Measurements from ENCODE around the gene OGFOD1.
"Not testable (repeated sequence)": the region's sequence is repeated elsewhere in the genome, so short reads cannot be mapped to it uniquely, and the experiment has no call there.

Gene OGFOD1

DNA sequence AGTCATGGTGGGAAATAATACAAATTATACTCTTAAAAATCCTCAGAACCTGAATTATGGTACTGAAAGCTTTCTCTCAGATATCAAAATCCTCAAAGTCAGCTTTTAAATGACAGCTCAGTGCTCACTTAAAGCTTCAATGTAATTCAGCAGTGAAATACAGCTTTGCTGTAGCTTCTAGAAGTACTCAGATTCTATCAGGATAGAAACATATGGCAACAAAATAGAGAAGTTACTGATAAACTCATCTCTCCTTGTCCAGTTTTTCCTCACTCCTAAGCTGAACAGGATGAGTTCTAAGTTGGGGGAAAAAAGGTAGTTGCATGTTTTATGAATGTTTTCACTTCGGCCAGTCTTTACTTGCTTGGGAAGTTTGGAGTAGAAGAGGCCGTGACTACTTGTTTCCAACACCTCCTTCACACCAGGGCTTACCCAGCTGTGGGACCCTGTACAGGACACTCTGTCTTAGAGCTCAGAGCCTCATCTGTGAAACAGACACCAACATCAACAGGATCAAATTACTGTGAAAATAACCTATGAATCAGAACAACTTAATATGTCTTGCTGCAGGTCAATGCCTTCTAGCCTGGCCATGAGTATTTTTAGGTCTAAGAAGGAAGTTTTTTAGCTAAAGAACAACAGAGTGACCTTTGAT is 30.2 kb downstream of the OGFOD1 start:
- no peak for DNase-seq

DNA sequence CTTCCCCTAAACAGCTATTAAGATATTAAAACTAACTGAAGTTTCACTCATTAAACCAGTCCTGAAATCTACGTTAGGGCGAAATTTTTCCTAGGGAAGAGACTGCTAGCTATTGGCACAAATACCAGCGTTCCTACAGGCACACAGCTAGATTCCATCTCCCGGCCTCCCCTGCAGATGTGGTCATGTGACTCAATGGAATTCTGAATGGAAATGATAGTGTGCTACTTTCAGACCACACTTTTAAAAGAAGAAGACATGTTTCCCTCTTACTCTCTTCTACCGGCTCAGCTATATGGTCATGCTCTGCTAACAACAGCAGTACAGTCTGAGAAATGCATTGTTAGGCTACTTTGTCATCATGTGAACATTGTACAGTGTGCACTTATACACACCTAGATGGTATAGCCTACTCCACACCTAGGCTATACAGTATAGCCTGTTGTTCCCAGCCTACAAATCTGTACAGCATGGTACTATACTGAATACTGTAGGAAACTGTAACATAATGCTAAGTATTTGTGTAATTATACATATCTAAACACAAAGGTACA is 31.4 kb downstream of the OGFOD1 start:
- DNase-seq: no peak

DNA sequence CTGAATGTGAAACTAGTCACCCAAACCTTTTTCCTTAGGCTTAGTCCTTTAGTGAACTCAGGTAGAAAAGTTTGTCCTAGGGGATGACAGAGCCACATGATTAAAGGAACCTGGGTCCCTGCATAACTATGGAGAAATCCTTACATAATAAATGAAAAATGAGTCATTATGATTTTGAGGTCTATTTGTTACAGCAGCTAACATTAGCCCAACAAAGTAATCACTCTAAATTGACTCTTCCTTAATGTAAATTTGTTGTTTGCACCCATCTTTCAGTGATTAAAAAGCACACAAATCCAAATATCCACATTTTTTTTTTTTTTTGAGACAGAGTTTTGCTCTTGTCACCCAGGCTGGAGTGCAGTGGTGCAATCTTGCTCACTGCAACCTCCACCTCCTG is 32.0 kb downstream of the OGFOD1 start:
- DNase-seq: no peak

DNA sequence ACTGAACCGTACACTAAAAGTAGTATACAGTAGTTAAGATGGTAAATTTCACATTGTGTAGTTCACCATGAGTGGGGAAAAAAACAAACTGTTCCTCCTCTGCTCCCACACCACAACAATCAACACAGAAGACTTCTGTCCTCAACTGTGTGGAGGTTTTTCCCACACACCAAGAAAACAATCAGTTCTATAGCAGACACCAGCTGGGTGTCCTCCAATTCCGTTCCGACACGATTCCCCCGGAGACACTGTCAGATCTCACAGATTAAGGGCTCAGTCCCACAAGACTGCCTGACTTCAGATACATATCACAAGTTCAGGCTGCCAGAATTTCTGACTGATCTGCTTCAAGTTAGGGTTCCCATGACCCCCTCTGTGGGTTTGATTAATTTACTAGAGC is 36.7 kb downstream of the OGFOD1 start:
- DNase-seq: no peak

DNA sequence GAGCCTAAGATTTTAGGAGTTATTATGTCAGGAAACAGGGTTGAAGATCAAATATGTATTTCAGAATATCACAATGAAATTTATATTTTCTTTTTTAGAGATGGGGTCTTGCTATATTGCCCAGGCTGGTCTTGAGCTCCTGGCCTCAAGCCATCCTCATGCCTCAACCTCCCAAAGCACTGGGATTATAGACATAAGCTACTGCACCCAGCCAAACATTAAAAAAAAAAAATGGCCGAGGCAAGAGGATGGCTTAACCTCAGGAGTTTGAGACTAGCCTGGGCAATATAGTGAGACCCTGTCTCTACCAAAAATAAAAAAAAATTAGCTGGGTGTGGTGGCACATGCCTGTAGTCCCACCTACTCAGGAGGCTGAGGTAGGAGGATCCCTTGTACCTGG is 37.5 kb downstream of the OGFOD1 start:
- DNase-seq: not testable (repeated sequence)

DNA sequence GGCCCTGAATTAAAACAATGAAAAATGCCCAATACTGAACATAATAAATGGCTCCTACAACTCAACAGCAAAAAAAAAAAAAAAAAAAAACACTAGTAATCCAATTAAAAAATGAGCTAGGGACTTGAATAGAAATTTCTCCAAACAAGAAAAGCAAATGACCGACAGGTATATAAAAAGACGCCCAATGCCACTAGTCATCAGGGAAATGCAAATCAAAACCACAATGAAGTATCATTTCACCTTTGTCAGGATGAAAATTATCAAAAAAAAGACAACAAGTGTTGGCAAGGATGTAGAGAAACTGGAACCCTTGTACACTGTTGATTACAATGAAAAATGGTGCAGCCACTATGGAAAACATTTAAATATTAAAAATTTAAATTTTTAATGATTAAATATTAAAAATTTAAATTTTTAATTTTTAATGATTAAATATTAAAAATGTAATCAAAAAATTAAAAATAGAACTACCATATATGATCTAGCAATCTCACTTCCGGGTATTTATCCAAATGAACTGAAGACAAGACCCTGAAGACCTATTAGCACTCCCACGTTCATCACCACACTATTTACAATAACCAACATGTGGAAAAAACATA is 40.4 kb downstream of the OGFOD1 start:
- DNase-seq: no peak

DNA sequence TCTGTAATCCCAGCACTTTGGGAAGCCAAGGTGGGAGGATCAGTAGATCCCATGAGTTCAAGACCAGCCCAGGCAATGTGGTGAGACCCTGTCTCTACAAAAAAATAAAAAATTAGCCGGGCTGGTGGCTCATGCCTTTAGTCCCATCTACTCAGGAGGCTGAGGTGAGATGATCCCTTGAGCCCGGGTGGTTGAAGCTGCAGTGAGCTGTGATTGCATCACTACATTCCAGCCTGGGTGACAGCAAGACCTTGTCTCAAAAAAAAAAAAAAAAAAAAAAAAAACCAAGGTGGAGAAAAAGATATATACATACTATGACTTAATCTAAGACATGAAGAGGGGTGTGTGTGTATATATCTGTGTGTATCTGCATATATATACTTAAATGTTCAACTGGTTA is 41.8 kb downstream of the OGFOD1 start:
- DNase-seq: no peak

DNA sequence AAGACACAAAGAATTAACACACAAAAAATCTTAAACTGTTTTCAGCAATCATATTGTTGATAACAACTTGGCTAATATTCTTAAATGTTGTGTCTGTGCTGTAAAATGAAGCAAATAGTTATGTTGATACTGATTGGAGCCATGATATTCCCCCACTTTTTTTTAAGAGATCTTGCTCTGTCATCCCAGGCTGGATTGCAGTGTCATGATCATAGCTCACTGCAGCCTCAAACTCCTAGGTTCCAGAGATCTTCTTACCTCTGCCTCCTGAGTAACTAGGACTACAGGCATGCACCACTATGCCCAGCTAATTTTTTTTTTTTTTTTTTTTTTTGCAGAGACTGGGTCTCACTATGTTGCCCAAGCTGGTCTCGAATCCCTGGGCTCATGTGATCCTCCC is 42.5 kb downstream of the OGFOD1 start:
- no peak for DNase-seq

DNA sequence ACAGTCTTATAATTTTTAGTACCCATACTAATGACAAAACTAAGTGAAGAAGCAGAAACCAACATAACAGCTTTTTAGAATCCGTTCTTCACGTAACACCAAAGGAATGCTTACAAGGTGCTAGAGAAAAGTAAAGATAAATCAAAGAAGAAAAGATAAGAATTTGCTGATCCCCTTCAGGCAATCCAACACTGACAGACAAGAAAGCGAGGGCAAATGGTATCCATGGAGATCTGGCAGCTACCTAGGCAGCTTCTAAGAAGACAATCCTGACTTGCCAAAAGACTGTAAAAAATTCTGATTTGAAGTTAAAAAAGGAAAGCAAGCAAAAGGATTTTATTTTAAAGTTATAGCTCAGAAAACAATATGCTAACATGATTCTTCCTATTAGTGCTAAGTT is 53.8 kb downstream of the OGFOD1 start:
- no peak for DNase-seq

DNA sequence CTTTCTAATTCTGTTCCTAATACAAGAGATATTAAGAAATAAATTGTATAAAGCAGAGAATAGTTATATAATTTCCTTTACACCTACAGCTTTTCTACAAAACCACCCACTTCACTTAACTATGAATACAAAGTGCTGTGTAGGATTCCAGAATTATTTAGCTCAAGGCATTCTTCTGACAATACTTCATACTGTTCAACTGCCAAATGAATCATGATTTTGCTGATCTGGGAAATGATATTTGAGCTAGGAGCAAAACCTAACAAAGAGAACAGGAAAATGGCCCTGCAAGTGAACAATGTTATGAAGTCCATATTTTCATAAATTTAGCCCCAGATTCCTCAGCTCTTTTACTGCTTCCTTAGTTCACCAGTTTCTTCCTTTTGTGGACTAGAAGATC is 55.6 kb downstream of the OGFOD1 start:
- no peak for DNase-seq

DNA sequence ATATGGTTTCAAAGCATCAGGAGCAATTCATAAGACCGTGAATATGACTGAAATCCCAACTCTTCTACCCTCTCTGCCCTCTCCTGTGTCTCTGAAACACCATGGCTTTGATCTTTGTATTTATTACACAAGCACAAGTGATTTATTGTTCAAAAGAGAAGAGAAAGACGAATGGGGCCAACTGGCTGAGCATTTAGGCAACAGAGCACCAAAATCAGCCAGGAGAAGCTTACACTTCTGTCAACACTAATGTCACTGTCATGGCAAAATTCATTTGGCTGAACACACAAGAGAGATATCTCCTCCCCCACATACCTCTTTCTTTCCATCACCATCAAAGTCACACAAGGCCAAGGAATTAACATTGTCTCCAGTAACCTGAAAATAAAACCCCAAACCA is 59.2 kb downstream of the OGFOD1 start:
- no peak for DNase-seq

DNA sequence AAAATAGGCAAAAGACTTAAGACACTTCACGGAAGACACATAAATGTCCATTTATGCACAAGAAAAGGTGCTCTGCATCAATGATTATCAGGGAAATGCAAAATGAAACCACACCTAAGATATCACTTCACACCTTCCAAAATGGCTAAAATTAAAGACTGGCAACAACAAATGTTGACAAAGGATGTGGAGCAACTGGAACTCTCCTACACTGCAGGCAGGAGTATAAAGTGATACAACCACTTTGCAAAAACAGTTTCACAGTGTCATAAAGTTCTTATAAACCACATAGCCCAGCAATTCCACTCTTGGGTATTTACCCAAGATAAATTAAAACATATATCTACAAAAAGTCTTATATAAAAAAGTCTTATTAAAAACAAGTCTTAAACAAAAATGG is 60.7 kb downstream of the OGFOD1 start:
- DNase-seq: no peak

DNA sequence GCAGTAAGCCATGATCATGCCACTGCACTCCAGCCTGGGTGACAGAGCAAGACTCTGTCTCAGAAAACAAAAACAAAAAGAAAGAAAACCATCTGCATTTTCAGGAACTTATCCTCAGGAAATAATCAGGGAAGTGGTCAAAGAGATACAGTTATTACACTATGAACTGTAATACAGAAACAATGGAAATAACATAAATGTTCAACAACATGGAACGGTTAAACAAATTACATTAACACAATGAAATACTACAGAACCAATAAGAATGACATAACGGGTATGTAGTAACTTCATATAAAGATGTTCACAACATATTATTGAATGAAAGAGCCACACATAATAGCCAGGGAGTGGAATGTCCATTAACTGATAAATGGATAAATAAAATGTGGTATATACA is 61.7 kb downstream of the OGFOD1 start:
- DNase-seq: no peak

DNA sequence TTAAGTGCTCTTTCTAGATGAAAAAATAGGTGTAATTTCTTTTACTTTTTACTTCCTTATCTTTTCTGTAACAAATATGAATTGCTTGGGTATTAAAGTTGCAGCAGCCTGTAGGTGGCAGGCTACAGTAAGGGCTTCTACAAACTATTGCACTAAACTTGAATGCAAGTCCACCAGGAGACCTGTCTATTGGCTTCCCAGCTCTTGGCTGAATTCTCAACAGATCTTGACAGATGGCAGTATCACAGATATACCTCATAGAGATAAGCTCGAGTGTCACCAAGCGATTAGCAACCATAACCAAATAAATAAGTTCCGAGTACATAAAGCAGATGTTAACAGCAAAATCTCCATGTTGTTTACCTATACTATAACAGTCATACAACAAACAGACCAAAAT is 62.6 kb downstream of the OGFOD1 start:
- peak; percentile 4 for DNase-seq

DNA sequence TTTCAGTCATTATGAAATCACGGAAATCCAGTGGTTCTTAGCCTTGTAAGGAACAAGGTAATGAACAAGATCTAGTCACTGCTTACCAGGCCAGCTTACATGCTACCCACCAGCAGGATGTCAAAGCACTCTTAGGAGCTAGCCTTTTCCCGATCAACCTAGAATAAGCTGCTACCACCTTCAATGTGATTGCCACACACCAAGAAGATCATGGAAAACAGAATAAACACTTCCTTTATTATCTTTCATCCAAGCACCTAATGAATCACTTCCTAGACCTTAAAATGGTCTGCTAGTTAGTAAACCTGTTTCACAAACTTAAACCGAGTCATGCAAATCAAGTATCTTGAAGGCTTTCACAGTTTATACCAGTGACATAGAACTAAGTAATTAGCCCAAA is 63.5 kb downstream of the OGFOD1 start:
- DNase-seq: no peak

DNA sequence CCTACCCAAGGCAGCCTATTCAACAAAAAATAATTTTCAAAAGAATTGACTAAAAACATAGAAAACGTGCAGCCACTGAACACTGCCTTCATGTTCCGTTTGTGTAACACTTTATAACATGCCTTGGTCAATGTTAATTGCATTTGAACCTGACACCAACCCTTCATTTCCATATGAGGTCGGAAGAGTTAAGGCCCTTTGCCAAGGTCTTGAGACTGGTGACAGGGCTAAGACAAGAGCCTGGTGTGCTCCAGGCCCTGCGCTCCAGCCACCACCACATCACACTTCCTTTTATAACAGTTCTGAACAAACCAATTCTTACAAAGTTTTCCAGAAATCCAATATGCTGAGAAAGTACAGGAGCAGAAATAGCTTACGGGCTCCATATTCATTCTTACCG is 64.3 kb downstream of the OGFOD1 start:
- no peak for DNase-seq

DNA sequence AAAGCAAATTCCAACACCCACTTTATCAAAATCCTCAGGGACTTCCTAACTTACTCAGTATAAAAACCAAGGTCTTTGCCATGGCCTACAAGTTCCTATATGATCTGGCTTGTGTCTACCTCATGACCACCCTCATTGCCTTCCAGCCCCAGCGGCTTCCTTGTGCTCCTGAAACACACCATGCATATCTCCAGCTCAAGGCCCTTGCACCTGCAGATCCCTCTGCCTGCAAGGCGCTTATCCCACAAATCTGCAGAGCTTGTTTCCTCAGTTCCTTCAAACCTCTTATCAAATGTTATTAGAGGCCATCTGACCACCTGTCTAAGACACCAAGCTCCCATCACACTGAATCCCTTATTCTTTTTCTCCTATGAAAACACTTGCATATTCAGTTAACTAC is 65.9 kb downstream of the OGFOD1 start:
- no peak for DNase-seq

DNA sequence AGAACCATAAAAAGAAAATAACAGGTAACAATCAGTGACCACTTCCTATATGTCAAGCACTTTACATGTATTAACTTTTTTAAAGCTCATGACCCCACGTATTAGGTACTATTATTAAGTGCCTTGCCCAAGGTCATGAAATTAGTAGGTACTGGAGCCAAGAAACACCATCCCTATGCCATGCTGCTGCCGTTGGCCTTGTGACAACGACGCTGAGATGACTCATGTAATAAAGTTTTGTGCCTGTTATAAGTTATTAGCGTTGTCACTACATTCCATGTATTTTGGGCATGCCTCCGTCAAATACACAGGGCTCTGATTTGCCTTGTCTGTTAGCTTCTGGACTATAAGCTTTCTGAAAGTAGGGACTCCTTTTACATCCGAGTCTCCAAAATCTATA is 67.1 kb downstream of the OGFOD1 start:
- no peak for DNase-seq

DNA sequence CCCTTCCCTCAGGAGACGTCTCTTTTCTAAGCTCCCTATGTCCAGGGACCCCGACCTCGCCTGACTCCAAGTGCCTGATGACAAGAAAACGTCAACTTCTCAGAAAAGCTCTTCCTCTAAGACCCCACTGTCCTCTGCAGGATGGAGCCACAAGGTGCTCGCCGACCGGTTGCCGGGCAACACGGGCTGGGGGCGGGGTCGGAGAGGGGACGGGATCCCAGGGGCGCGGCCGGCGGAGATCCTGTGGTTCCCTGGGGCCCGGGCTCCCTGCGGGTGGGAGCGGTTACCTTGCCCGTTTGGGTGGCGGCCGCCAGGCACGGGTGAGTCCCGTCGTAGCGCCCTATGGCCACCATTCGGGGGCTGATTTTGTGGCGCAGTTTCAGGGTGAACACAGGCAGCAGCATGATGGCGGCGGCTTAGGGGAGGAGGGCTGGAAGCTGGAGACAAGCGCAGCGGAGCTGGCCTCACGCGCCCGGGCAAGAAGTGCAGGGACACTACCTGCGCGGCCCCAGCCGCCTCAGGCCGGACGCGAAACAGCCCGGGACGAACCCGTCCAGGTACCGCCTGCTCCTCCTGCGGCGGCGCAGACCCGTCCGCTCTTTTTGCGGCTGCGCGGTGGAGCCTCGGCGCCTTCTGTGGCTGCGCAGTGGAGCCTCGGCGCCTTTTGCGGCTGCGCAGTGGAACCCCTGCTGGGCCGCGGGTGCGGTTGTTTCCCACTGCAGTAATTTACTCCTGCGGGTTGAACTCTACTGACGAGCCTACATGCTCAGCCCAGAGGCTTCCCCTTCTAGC is 68.3 kb downstream of the OGFOD1 start, which contains the start of gene BBS2:
Gene BBS2, minus strand, starts transcription at position 566 of the 792 bp plus-strand sequence. Its CDS starts 162 bp downstream, at position 404.
- DNase-seq: peak; percentile 48

DNA sequence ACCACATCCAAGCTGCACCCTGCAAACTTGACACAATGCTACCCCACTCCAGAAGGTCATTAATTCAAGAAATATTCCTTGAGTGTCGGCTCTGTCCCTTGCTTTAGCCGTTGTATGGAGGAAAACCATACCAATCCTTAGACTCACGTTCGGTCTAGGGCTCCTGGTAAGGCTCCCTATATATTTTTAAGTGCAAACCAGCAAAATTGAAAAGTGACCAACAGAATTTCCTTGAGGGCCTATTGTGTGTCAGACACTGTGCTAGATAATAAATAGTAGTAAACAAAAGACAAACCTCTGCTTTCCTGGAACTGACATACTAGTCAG is 68.9 kb downstream of the OGFOD1 start:
- DNase-seq: no peak

DNA sequence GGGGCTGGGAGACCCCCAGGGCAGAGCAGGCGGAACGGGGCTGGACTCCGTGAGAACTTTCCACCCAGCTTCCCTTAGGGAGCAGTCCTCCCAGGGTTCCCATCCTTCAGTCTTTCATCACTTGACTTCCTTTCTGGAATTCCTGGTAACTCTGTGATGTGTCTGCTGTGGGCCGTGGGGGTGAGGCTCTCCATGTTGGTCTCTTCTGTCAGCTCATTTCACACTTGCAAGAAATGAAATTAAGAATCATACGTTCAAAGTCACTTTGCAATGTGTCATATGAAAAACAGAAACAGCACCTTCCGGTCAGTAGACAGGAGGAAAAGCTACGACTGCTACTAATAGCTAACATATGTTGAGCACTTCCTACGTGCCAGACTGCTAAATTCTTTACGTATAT is 73.9 kb downstream of the OGFOD1 start:
- DNase-seq: no peak
